CD8-positive, alpha-beta memory T cell (primary cell): ENCODE measurements around the gene GHRL. TPM values are rescaled to one million over a fixed set of nuclear protein-coding genes. Genes with fewer than 3 reads are reported as not detected.

Experiments used
- CTCF ChIA-PET: fragments of 350-600 bp; sonication (Branson Sonifier 250); formaldehyde crosslinking; loops from one replicate; lab custom pipeline; 2021; ENCODE audit warnings: antibody characterized with exemption; lab: Charles Lee
- POLR2A ChIA-PET: fragments of 350-600 bp; sonication (Branson Sonifier 250); formaldehyde crosslinking; loops from one replicate; lab custom pipeline; 2021; ENCODE audit warnings: antibody characterized with exemption; lab: Charles Lee
- DNase-seq, 5 donors: peaks; one replicate each; pipeline versions ENCODE4 v3.0.0 to v3.0.0-alpha.2; 2020 to 2022; ENCODE audit warnings: mixed read lengths in 1 of 5
- H3K27ac ChIP-seq: one replicate; pipeline ENCODE4 v1.7.0; 2013; ENCODE audit warnings: low read depth, mild to moderate bottlenecking, low read length, moderate library complexity
- H3K27me3 ChIP-seq: 2 replicates; pipeline ENCODE4 v1.7.0; 2013; ENCODE audit warnings: low read length, mild to moderate bottlenecking; ENCODE audit not compliant: insufficient read depth, poor library complexity, severe bottlenecking
- H3K36me3 ChIP-seq: 2 replicates; pipeline ENCODE4 v1.7.0; 2013; ENCODE audit warnings: mild to moderate bottlenecking, low read length, moderate library complexity; ENCODE audit not compliant: insufficient read depth
- H3K4me1 ChIP-seq: 2 replicates; pipeline ENCODE4 v1.7.0; 2013; ENCODE audit warnings: mild to moderate bottlenecking, low read length, moderate library complexity; ENCODE audit not compliant: insufficient read depth
- H3K4me3 ChIP-seq: 2 replicates; pipeline ENCODE4 v1.7.0; 2013; ENCODE audit warnings: mild to moderate bottlenecking, low read length
- H3K9me3 ChIP-seq: 2 replicates; pipeline ENCODE4 v1.7.0; 2013; ENCODE audit warnings: mild to moderate bottlenecking, low read length
- H3K27ac Mint-ChIP-seq, 8 donors: one replicate each; pipeline ENCODE4 v1.8.0; 2020 to 2021; ENCODE audit warnings: mixed read lengths in 8 of 8, mild to moderate bottlenecking in 6 of 8, inconsistent platforms in 3 of 8, moderate library complexity in 3 of 8
- H3K27me3 Mint-ChIP-seq, 2 donors: one replicate each; pipeline ENCODE4 v1.8.0; 2020 to 2021; ENCODE audit warnings: mixed read lengths in 2 of 2, mild to moderate bottlenecking in 1 of 2, moderate library complexity in 1 of 2
- H3K36me3 Mint-ChIP-seq, 3 donors: one replicate each; pipeline ENCODE4 v1.8.0; 2020 to 2021; ENCODE audit warnings: mixed read lengths in 3 of 3, inconsistent platforms in 1 of 3, mild to moderate bottlenecking in 1 of 3
- H3K4me1 Mint-ChIP-seq, 3 donors: one replicate each; pipeline ENCODE4 v1.8.0; 2020 to 2021; ENCODE audit warnings: mixed read lengths in 3 of 3, inconsistent platforms in 1 of 3, mild to moderate bottlenecking in 1 of 3
- H3K4me3 Mint-ChIP-seq, 7 donors: one replicate each; pipeline ENCODE4 v1.8.0; 2020 to 2021; ENCODE audit warnings: mixed read lengths in 7 of 7, mild to moderate bottlenecking in 6 of 7, moderate library complexity in 4 of 7, inconsistent platforms in 2 of 7
- H3K9me3 Mint-ChIP-seq, 5 donors: one replicate each; pipeline ENCODE4 v1.8.0; 2020 to 2022; ENCODE audit warnings: mixed read lengths in 5 of 5, mild to moderate bottlenecking in 3 of 5, moderate library complexity in 2 of 5, inconsistent platforms in 1 of 5
- polyA plus RNA-seq: library from polyadenylated mRNA; unstranded; fragments of 300-500 nt; fragmentation: Illumina TruSeq; gene quantifications from one replicate; pipeline ENCODE4 v1.2.3, GENCODE V29; 2021
- total RNA-seq, 2 experiments: library from RNA; stranded (reverse); gene quantifications; one replicate each; pipeline ENCODE4 v1.2.3, GENCODE V29; 2021

Gene GHRL
- total and polyA plus RNA-seq, 3 experiments from 2014 or later, result 0.16 to 0.69 TPM; not detected in 1

DNA sequence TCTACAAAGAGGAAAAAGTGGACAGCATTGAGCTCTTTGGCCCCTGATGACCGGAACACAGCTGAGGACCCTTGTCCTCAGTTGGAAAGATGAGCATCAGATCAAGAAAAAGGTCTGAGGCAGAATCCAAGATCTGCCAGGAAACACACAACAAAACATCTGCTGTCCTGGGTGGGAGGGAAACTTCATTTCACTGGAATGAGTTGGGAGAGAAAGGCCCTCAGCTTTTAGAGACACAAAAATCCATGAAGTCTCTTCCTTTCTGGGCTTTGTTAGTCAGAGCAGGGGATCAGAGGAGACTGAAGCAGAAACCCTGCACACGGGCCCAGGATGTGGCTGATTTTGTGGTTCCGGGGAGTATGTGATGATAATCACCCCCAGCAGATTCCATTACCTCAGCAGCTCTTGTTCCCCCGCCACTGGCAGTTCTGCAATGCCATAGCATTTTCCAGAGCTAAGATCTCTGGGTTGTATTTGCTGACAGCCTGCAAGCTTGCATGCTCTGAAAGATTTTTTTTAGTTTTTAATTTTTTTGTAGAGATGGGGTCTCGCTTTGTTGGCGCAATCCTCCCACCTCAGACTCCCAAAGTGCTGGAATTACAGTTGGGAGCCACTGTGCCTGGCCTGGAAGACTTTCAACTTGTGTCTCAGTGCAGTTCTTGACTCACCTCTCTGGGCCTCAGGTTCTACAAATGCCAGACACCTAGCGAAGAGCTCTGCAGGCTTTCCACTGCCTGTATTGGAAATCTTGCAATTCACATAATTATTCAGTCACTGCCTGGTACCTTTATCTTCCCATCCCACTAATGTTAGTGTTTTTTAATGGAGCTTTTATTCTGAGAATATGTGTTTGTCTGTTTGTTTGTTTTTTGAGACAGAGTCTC, 50.3 kb downstream of the GHRL start:
- Histone ChIP-seq H3K4me3 (peak overlapping the region; percentile 36), H3K36me3 (no peaks in the 10 kb centered on the region), H3K9me3 (no peaks in the 10 kb centered on the region), H3K4me1 (peaks cover 44% of the 10 kb centered on the region), H3K27ac (peak overlapping the region; percentile 13), H3K27me3 (no peaks in the 10 kb centered on the region)
- POLR2A ChIA-PET, result interaction anchor here (1.2 to 1.4 kb wide), 3 partner anchors 19 to 48 kb away, joined by 4 to 6 read pairs (median 4); no protein-coding TSS in a partner anchor
- DNase-seq, result peak; percentile 63 to 88 (median 77)
- Mint-ChIP-seq H3K9me3 (peaks cover 4 to 14% (median 9%) of the 10 kb centered on the region in 5 donors), H3K27ac (peak overlapping the region; percentile 88 to 98 (median 94)), H3K4me3 (peak overlapping the region; percentile 34 to 89 (median 82)), H3K36me3 (peaks cover 10 to 25% (median 24%) of the 10 kb centered on the region in 3 donors), H3K27me3 (no peaks in the 10 kb centered on the region), H3K4me1 (peaks cover 47 to 59% (median 58%) of the 10 kb centered on the region in 3 donors)
- CTCF ChIA-PET, result interaction anchor here (1.0 to 1.6 kb wide), 6 partner anchors 19 to 78 kb away, joined by 3 to 8 read pairs (median 3); no protein-coding TSS in a partner anchor

DNA sequence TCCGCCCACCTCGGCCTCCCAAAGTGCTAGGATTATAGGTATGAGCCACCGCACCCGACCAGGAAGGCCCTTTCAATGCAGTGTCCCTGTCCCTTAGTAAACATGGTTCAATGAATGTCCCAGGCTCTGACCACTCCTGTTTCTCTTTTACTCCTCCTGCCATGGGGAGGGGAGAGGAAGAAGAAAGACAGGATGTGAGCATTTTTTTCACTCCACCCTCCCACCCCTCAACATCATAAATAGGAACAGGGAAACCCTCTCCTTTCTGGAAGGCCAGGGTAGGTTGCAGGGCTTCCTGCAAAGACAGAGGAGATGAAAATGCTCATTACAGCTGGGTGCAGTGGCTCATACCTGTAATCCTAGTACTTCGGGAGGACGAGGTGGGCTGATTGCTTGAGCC, 51.9 kb downstream of the GHRL start:
- Histone ChIP-seq H3K4me3 (no peak overlapping the region), H3K36me3 (no peaks in the 10 kb centered on the region), H3K9me3 (no peaks in the 10 kb centered on the region), H3K27me3 (no peaks in the 10 kb centered on the region), H3K4me1 (peaks cover 42% of the 10 kb centered on the region), H3K27ac (no peak overlapping the region)
- Mint-ChIP-seq H3K36me3 (peaks cover 11 to 33% (median 24%) of the 10 kb centered on the region in 3 donors), H3K4me3 (peak overlapping the region in 1 of 7 donors; percentile 19), H3K27me3 (peaks cover 0 to 3% of the 10 kb centered on the region in 2 donors), H3K9me3 (peaks cover 0 to 12% (median 8%) of the 10 kb centered on the region in 5 donors), H3K4me1 (peaks cover 51 to 66% (median 66%) of the 10 kb centered on the region in 3 donors), H3K27ac (peak overlapping the region in 5 of 8 donors; percentile 32 to 72 (median 58))
- no peak for DNase-seq
- CTCF ChIA-PET, result no interaction called here
- POLR2A ChIA-PET, result no interaction called here

DNA sequence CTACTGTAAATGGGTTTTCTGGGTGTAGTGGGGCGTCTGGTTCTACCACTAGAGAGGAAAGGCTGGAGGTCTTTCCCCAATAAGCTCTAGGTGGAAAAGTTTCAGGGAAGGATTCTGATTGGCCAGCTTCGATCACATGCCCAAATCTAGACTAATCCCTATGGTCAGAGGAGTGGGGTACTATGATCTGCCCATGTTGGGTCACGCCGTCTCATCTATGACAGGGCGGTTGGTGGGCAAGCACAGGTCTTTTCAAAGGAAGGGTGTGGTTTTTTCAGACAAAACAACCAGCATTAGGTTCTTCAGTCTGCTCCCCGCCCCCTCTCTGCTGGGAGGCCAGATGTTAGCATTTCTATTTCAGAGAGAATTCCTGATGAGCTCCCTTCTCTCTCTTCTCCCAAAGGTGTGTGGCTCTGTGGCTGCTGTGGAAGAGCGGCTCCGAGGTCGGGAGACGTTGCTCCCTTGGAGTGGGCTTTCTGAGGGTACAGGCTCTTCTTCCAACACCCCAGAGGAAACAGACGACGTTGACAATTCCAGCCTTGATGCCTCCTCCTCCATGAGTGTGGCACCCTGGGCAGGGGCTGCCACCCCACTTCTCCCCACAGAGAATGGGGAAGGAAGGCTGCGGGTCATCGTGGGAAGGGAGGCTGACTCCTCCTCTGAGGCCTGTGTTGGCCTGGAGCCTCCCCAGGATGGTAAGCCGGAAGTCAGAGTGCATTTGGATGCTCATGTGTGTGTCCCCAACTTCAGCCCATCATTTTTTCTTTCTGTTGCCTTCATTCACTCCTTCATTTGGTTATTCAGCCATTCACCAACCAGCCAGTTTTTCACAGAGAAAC, 54.2 kb downstream of the GHRL start:
- H3K9me3 ChIP-seq, result no peaks in the 10 kb centered on the region
- Mint-ChIP-seq H3K27ac (peak overlapping the region; percentile 87 to 99 (median 96)), H3K9me3 (no peaks in the 10 kb centered on the region), H3K36me3 (peaks cover 9 to 39% (median 10%) of the 10 kb centered on the region in 3 donors), H3K4me3 (peak overlapping the region; percentile 2 to 74 (median 63)), H3K4me1 (peaks cover 48 to 61% (median 60%) of the 10 kb centered on the region in 3 donors), H3K27me3 (peaks cover 0 to 3% of the 10 kb centered on the region in 2 donors)
- ChIA-PET CTCF (interaction anchor here (0.7 to 1.7 kb wide), 4 partner anchors 9 to 75 kb away, joined by 3 to 6 read pairs (median 4); no protein-coding TSS in a partner anchor), POLR2A (interaction anchor here (0.5 to 1.3 kb wide), 2 partner anchors 10 to 124 kb away, joined by 3 to 4 read pairs; partner anchors contain the start of gene TATDN2)
- peak in 3 of 5 donors; percentile 9 to 67 (median 58) for DNase-seq
- no peaks in the 10 kb centered on the region for H3K36me3 ChIP-seq
- H3K27me3 ChIP-seq, result no peaks in the 10 kb centered on the region
- no peak overlapping the region for H3K4me3 ChIP-seq
- peaks cover 42% of the 10 kb centered on the region for H3K4me1 ChIP-seq
- no peak overlapping the region for H3K27ac ChIP-seq

Other genes with a start within 250 kb of the GHRL start
- gene FANCD2OS, start 184.7 kb downstream of the GHRL start, total RNA-seq, result not detected
- gene FANCD2OS, start 184.7 kb downstream of the GHRL start, polyA plus RNA-seq, result not detected
- 100 to 1,000 TPM; 105 to 106 TPM for gene BRK1, start 177.3 kb downstream of the GHRL start, total RNA-seq
- 230 TPM for gene BRK1, start 177.3 kb downstream of the GHRL start, polyA plus RNA-seq
- 10 to 100 TPM; 38.5 to 38.6 TPM for gene VHL, start 151.2 kb downstream of the GHRL start, total RNA-seq
- 36.4 TPM for gene VHL, start 151.2 kb downstream of the GHRL start, polyA plus RNA-seq
- gene IRAK2, start 128.0 kb downstream of the GHRL start, total RNA-seq, result 1 to 10 TPM; 5.0 to 5.1 TPM
- gene IRAK2, start 128.0 kb downstream of the GHRL start, polyA plus RNA-seq, result 10.3 TPM
- gene TATDN2, start 44.5 kb downstream of the GHRL start, total RNA-seq, result 10 to 100 TPM; 57.6 to 60.0 TPM
- 23.3 TPM for gene TATDN2, start 44.5 kb downstream of the GHRL start, polyA plus RNA-seq
- gene SEC13, start 28.2 kb upstream of the GHRL start, total RNA-seq, result 100 to 1,000 TPM; 110 TPM
- 134 TPM for gene SEC13, start 28.2 kb upstream of the GHRL start, polyA plus RNA-seq
- gene ATP2B2, start 212.6 kb upstream of the GHRL start, total RNA-seq, result not detected
- not detected for gene ATP2B2, start 212.6 kb upstream of the GHRL start, polyA plus RNA-seq